ENCODE data around the gene VMP1. TPM values are rescaled to one million over a fixed set of nuclear protein-coding genes. Genes with fewer than 3 reads are reported as not detected.
A peak's percentile ranks its signal among the peaks of the same experiment; 100 is the strongest.
"Not testable (repeated sequence)": the region's sequence is repeated elsewhere in the genome, so short reads cannot be mapped to it uniquely, and the experiment has no call there.

Gene VMP1
- total RNA-seq, 1 donor: 460 TPM

- H3K4me1 ChIP-seq (ENCODE audit: insufficient read depth, low read length): peaks cover 64% of the 10 kb centered on the region
- no peaks in the 10 kb centered on the region for H3K27me3 ChIP-seq (ENCODE audit: insufficient read depth, low read length)
- H3K4me3 ChIP-seq (ENCODE audit: low read length): no peak overlapping the region
- no peaks in the 10 kb centered on the region for H3K9me3 ChIP-seq (ENCODE audit: low read depth, low read length)
Measured at GRCh38 chr17:59727817-59728533, 20.5 kb downstream of the VMP1 start.

GRCh38 chr17:59730268-59730834 is 22.9 kb downstream of the VMP1 start:
- Histone ChIP-seq H3K27me3 (ENCODE audit: insufficient read depth, low read length) (no peaks in the 10 kb centered on the region), H3K9me3 (ENCODE audit: low read depth, low read length) (no peaks in the 10 kb centered on the region), H3K4me3 (ENCODE audit: low read length) (peak overlapping the region; percentile 28), H3K4me1 (ENCODE audit: insufficient read depth, low read length) (peaks cover 41% of the 10 kb centered on the region)

GRCh38 chr17:59733697-59734096 is 26.2 kb downstream of the VMP1 start:
- no peaks in the 10 kb centered on the region for H3K27me3 ChIP-seq (ENCODE audit: insufficient read depth, low read length)
- no peaks in the 10 kb centered on the region for H3K9me3 ChIP-seq (ENCODE audit: low read depth, low read length)
- no peak overlapping the region for H3K4me3 ChIP-seq (ENCODE audit: low read length)
- peaks cover 22% of the 10 kb centered on the region for H3K4me1 ChIP-seq (ENCODE audit: insufficient read depth, low read length)

GRCh38 chr17:59734226-59734625 is 26.8 kb downstream of the VMP1 start:
- H3K4me1 ChIP-seq (ENCODE audit: insufficient read depth, low read length): peaks cover 17% of the 10 kb centered on the region
- H3K4me3 ChIP-seq (ENCODE audit: low read length): no peak overlapping the region
- no peaks in the 10 kb centered on the region for H3K9me3 ChIP-seq (ENCODE audit: low read depth, low read length)
- no peaks in the 10 kb centered on the region for H3K27me3 ChIP-seq (ENCODE audit: insufficient read depth, low read length)

- no peak overlapping the region for H3K4me3 ChIP-seq (ENCODE audit: low read length)
- no peaks in the 10 kb centered on the region for H3K4me1 ChIP-seq (ENCODE audit: insufficient read depth, low read length)
- H3K27me3 ChIP-seq (ENCODE audit: insufficient read depth, low read length): no peaks in the 10 kb centered on the region
- H3K9me3 ChIP-seq (ENCODE audit: low read depth, low read length): no peaks in the 10 kb centered on the region
Measured at GRCh38 chr17:59737324-59737723, 29.9 kb downstream of the VMP1 start.

GRCh38 chr17:59743842-59744241 is 36.4 kb downstream of the VMP1 start:
- Histone ChIP-seq H3K4me1 (ENCODE audit: insufficient read depth, low read length) (no peaks in the 10 kb centered on the region), H3K27me3 (ENCODE audit: insufficient read depth, low read length) (no peaks in the 10 kb centered on the region), H3K9me3 (ENCODE audit: low read depth, low read length) (no peaks in the 10 kb centered on the region), H3K4me3 (ENCODE audit: low read length) (no peak overlapping the region)

GRCh38 chr17:59745040-59745439 is 37.6 kb downstream of the VMP1 start:
- Histone ChIP-seq H3K4me1 (ENCODE audit: insufficient read depth, low read length) (no peaks in the 10 kb centered on the region), H3K9me3 (ENCODE audit: low read depth, low read length) (no peaks in the 10 kb centered on the region), H3K4me3 (ENCODE audit: low read length) (no peak overlapping the region), H3K27me3 (ENCODE audit: insufficient read depth, low read length) (no peaks in the 10 kb centered on the region)

GRCh38 chr17:59746849-59747445 is 39.5 kb downstream of the VMP1 start:
- Histone ChIP-seq H3K27me3 (ENCODE audit: insufficient read depth, low read length) (no peaks in the 10 kb centered on the region), H3K4me1 (ENCODE audit: insufficient read depth, low read length) (peaks cover 6% of the 10 kb centered on the region), H3K4me3 (ENCODE audit: low read length) (no peak overlapping the region), H3K9me3 (ENCODE audit: low read depth, low read length) (no peaks in the 10 kb centered on the region)

- Histone ChIP-seq H3K4me1 (ENCODE audit: insufficient read depth, low read length) (peaks cover 14% of the 10 kb centered on the region), H3K27me3 (ENCODE audit: insufficient read depth, low read length) (no peaks in the 10 kb centered on the region), H3K9me3 (ENCODE audit: low read depth, low read length) (no peaks in the 10 kb centered on the region), H3K4me3 (ENCODE audit: low read length) (no peak overlapping the region)
Measured at GRCh38 chr17:59748591-59748990, 41.1 kb downstream of the VMP1 start.

GRCh38 chr17:59751955-59752413 is 44.5 kb downstream of the VMP1 start:
- Histone ChIP-seq H3K27me3 (ENCODE audit: insufficient read depth, low read length) (no peaks in the 10 kb centered on the region), H3K4me3 (ENCODE audit: low read length) (no peak overlapping the region), H3K9me3 (ENCODE audit: low read depth, low read length) (no peaks in the 10 kb centered on the region), H3K4me1 (ENCODE audit: insufficient read depth, low read length) (peaks cover 22% of the 10 kb centered on the region)

- peaks cover 22% of the 10 kb centered on the region for H3K4me1 ChIP-seq (ENCODE audit: insufficient read depth, low read length)
- no peaks in the 10 kb centered on the region for H3K9me3 ChIP-seq (ENCODE audit: low read depth, low read length)
- no peaks in the 10 kb centered on the region for H3K27me3 ChIP-seq (ENCODE audit: insufficient read depth, low read length)
- H3K4me3 ChIP-seq (ENCODE audit: low read length): no peak overlapping the region
Measured at GRCh38 chr17:59752446-59752845, 45.0 kb downstream of the VMP1 start.

- Histone ChIP-seq H3K27me3 (ENCODE audit: insufficient read depth, low read length) (no peaks in the 10 kb centered on the region), H3K4me3 (ENCODE audit: low read length) (no peak overlapping the region), H3K4me1 (ENCODE audit: insufficient read depth, low read length) (peaks cover 22% of the 10 kb centered on the region), H3K9me3 (ENCODE audit: low read depth, low read length) (no peaks in the 10 kb centered on the region)
Measured at GRCh38 chr17:59752922-59753321, 45.5 kb downstream of the VMP1 start.

GRCh38 chr17:59753522-59754467 is 46.3 kb downstream of the VMP1 start:
- Histone ChIP-seq H3K27me3 (ENCODE audit: insufficient read depth, low read length) (no peaks in the 10 kb centered on the region), H3K4me3 (ENCODE audit: low read length) (no peak overlapping the region), H3K4me1 (ENCODE audit: insufficient read depth, low read length) (peaks cover 22% of the 10 kb centered on the region), H3K9me3 (ENCODE audit: low read depth, low read length) (no peaks in the 10 kb centered on the region)

GRCh38 chr17:59754552-59754951 is 47.1 kb downstream of the VMP1 start:
- Histone ChIP-seq H3K9me3 (ENCODE audit: low read depth, low read length) (no peaks in the 10 kb centered on the region), H3K27me3 (ENCODE audit: insufficient read depth, low read length) (no peaks in the 10 kb centered on the region), H3K4me1 (ENCODE audit: insufficient read depth, low read length) (peaks cover 22% of the 10 kb centered on the region), H3K4me3 (ENCODE audit: low read length) (no peak overlapping the region)

GRCh38 chr17:59755069-59755468 is 47.6 kb downstream of the VMP1 start:
- H3K4me1 ChIP-seq (ENCODE audit: insufficient read depth, low read length): peaks cover 26% of the 10 kb centered on the region
- not testable (repeated sequence) for H3K4me3 ChIP-seq (ENCODE audit: low read length); H3K9me3 ChIP-seq (ENCODE audit: low read depth, low read length); H3K27me3 ChIP-seq (ENCODE audit: insufficient read depth, low read length)
